HG03354 (cell line): Measurements from ENCODE around the gene MAPK1.
"Not testable (repeated sequence)": the region's sequence is repeated elsewhere in the genome, so short reads cannot be mapped to it uniquely, and the experiment has no call there.

Source experiments
- ATAC-seq: cut with Tn5 transposase; IDR thresholded peaks from one replicate; pipeline ENCODE4 v1.9.1; 2021; ENCODE audit warnings: mild to moderate bottlenecking; ENCODE audit not compliant: unreplicated experiment, poor library complexity, severe bottlenecking

MAPK1 gene

DNA sequence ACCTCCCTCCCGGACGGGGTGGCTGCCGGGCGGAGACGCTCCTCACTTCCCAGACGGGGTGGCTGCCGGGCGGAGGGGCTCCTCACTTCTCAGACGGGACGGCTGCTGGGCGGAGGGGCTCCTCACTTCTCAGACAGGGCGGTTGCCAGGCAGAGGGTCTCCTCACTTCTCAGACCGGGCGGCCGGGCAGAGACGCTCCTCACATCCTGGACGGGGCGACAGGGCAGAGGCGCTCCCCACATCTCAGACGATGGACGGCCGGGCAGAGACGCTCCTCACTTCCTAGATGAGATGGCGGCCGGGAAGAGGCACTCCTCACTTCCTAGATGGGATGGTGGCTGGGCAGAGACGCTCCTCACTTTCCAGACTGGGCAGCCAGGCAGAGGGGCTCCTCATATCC is 16.5 kb upstream of the MAPK1 start:
- ATAC-seq, result not testable (repeated sequence)

DNA sequence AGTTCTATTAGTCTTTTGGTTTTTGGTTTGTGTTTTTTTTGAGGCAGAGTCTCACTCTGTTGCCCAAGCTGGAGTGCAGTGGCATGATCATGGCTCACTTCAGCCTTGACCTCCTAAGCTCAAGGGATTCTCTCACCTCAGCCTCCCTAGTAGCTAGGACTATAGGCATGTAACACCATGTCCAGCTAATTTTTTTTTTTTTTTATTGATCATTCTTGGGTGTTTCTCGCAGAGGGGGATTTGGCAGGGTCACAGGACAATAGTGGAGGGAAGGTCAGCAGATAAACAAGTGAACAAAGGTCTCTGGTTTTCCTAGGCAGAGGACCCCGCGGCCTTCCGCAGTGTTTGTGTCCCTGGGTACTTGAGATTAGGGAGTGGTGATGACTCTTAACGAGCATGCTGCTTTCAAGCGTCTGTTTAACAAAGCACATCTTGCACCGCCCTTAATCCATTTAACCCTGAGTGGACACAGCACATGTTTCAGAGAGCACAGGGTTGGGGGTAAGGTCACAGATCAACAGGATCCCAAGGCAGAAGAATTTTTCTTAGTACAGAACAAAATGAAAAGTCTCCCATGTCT is 15.4 kb upstream of the MAPK1 start:
- ATAC-seq, result not testable (repeated sequence)

DNA sequence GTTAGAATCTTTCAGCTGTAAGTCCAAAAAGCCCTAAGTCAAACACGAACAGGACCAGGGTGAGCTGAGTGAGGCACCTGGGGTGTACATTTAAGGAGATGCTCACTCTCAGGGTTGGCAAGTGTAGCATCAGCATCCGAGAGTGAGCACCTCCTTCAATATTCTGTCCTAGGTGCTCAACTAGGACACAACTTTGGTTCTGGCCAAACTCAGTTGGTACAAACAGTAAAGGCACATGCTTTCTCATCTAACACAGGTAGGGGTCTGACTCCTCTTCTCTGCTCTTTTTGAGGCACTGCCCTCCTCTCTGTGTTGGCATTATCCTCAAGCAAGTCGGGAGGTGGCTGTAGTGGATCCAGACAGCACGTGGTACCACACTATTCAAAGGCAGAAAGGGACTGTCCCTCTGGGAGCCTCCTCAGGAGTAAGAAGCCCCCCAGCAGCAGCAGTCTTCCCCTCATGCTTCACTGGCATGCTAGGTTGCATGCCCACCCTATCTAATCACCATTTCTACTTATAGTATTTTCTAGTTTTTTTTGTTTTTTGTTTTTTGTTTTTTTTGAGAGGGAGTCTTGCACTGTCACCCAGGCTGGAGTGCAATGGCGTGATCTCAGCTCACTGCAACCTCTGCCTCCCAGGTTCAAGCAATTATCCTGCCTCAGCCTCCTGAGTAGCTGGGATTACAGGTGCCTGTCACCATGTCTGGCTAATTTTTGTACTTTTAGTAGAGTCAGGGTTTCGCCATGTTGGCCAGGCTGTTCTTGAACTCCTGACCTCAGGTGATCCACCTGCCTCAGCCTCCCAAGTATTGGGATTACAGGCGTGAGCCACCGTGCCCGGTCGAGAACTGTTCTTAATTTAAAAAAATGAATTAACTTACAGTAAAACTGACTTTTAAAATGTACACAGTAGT is 14.7 kb upstream of the MAPK1 start:
- ATAC-seq, result no peak

DNA sequence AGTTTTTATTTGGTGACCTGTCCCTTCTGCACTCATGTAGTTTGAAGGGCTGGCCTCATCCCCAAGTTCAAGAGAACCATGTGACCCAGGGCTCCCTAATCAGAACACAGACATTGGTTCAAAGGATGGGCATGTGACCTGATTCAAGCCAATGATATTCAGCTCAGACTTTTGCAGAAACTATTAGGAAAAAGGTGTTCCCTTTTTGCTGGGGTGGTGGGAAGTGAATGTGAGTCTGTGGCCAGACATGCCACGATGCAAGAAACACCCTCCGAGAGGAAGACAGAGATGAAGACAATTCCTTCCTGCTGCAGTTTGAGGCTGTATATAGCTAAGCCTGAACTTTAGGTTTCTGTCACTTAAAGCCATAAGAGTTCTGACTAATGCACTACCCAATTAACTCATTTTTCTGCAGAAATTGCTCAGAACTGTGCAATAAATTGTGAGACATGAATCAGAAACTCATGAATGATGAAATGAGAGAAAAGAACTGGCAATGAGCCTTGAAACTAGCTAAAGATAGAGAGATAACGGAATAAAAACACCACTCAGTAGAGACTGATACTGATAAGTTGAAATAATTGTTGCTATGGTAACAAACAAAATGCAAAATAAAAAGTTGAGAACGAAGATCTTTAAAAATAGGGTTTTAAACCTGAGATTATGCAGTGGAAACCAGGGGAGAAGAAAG is 9.2 kb upstream of the MAPK1 start:
- no peak for ATAC-seq

DNA sequence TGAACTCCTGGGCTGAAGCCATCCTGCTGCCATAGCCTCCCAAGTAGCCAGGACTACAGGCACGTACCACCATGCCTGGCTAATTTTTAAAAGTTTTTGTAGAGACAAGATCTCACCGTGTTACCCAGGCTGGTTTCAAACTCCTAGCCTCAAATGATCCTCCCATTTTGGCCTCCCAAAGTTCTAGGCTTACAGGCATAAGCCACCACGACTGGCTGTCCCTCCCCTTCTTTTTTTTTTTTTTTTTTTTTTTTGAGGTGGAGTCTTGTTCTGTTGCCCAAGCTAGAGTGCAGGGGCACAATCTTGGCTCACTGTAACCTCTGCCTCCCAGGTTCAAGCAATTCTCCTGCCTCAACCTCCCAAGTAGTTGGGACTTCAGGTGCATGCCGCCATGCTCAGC is 7.5 kb upstream of the MAPK1 start:
- ATAC-seq, result not testable (repeated sequence)

DNA sequence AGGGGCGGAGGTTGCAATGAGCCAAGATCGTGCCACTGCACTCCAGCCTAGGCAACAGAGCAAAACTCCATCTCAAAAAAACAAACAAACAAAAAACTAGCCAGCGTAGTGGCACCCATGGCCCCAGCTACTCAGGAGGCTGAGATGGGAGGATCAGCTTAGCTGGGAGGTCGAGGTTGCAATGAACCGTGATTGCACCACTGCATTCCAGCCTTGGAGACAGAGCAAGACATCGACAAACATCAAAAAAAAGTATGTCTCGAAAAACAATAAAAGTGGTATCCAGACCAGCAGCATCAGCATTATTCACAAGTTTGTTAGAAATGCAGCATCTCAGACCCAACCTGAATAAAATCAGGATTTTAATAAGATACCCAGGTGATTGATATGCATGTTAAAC is 6.2 kb upstream of the MAPK1 start:
- ATAC-seq, result no peak

DNA sequence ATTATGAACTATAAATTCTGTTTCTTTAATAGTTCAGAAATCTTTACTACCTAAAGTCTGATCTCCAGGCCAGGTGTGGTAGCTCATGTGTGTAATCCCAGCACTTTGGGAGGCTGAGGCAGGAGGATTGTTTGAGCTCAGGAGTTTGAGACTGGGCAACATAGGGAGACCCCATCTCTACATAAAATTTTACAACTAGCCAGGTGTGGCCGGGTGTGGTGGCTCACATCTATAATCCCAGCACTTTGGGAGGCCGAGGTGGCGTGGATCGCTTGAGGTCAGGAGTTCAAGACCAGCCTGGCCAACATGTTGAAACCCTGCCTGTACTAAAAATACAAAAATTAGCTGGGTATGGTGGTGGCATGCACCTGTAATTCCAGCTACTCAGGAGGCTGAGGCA is 5.3 kb upstream of the MAPK1 start:
- not testable (repeated sequence) for ATAC-seq

DNA sequence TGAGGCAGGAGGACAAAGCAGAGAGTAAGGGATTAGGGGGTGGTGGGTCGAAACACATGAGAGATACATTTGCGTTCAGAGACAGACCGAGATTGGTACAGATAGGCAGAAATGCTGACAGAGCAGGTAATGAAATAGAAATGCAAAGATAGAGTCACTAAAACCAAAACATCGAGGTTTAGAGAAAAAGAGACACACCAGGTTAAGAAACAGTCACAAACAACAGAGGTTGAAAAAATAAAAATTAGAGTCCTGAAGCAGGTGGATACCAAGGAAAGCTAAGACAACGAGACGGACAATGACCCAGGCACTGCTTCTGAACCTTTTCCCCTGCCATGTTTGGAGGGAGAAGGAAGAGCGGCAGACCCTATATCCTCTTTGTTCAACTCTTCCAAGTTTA is 1.2 kb upstream of the MAPK1 start:
- ATAC-seq, result no peak

DNA sequence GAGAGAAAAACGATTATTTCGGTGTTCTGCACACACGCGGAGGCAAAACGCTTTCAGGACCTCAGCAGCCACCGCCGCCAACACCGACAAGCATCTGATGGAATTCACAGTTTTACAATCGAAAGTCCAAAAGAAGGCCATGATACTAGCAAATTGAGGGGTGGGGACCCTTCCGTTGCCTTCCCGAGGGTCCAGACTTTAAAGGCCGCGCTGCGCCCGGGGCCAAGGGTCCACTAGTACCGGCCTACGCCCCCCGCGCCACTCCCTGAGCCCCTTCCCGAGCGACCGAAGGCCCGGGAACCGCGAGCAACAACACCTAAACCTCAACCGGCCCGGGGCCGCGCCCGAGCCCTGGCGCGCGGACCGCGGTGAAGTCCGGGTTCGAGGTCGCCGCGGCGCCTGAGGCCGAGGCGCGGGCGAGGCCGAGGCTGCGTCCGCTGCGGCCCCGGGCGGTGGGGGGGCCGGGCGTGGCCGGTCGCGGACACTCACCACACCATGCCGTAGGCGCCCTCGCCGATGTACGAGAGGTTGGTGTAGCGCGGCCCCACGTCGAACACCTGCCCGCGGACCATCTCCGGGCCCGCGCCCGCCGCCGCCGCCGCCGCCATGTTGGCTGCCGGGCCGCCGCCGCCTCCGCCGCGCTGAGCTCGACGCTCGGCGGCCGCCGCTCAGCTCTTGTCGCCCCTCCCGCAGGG is 465 bp downstream of the MAPK1 start:
- ATAC-seq, result peak; percentile 40

DNA sequence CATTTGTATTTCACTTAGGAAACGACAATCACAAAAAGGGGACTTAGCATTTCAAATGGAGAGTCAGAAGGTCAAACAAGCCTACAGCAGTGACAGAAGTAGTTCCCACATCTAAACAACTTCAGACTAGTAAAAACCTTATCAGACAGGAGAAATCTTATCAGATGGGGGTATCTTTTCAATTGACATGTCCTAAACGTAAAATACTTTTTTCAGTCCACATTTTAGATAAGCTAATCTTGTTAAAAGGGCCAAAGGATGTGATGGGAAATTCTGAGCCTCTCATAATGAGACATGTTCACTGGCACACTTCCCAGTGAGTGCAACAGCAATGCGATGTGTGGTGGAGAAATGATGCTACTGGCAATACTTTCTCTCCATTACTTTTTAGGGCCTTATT is 2.4 kb downstream of the MAPK1 start:
- no peak for ATAC-seq

DNA sequence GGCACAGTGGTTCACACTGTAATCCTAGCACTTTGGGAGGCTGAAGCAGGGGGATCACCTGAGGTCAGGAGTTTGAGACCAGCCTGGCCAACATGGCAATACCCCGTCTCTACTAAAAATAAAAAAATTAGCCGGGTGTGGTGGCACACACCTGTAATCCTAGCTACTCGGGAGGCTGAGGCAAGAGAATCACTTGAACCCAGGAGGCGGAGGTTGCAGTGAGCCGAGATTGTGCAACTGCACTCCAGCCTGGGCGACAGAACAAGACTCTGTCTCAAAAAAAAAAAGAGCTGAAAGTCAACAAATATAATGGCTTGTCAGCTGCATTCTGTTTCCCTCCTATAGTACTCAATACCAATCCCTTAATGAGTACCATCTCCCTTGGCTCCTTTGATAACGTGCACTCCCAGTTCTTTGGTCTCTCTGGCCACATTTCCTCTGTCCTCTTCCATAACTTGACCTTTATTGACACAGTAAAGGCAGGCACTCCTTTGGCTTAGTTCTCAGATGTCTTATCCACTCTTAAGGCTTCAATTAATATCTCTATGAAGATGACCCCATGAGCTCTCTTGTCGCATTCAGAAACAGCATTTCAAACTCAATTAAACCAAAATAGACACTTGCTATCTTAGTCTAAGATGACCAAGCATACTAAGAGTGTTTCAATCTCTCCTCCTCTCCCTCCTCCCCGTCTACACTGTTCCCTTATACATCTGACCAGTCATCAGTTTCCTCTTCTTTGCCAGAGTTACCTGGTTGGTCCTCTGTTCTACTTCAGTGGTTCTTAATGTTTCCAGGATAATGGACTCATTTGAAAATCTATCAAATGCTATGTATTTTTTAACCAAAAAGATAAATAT is 4.8 kb downstream of the MAPK1 start:
- no peak for ATAC-seq

DNA sequence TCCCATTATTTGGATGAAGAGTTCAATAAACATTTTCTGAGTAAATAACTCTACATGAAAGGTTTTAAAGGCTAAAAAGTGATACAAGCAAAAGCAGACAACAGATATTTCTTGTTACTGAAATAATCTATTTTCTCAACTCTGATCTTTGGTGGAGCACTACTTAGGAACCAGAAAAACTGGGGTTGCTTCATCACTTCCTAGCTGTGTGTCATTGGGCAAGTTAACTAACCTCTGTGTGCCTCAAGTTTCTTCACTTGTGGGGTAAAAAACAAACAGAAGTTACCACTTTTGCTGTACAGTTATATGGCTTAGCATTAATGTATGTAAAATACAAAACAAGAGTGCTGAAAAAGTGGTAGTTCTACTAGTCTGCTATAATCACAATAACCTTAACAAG is 5.6 kb downstream of the MAPK1 start:
- no peak for ATAC-seq

DNA sequence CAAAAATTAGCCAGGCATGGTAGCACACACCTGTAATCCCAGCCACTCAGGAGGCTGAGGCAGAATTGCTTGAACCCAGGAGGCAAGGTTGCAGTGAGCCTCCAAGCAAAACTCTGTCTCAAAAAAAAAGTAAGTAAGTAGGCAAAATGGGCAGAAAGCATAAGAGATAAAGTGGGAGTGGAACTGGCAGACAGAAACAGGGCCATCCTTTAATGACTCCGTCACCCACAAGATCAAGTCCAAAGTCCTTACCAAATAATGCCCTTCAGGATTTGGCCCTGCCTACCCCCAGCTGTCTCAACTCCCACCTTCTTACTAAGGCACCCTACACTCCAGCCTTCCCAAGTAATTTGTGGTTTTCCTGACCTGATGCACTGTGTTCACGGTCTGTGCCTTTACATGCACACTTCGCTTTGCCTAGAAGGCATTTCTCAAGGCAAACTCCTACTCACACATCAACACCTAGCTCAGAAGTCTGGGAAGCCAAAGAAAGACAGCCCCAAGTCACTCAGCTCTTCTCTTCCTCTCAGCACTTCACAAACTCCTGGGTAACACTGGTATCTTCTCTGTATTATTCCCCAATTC is 6.1 kb downstream of the MAPK1 start:
- ATAC-seq, result no peak

DNA sequence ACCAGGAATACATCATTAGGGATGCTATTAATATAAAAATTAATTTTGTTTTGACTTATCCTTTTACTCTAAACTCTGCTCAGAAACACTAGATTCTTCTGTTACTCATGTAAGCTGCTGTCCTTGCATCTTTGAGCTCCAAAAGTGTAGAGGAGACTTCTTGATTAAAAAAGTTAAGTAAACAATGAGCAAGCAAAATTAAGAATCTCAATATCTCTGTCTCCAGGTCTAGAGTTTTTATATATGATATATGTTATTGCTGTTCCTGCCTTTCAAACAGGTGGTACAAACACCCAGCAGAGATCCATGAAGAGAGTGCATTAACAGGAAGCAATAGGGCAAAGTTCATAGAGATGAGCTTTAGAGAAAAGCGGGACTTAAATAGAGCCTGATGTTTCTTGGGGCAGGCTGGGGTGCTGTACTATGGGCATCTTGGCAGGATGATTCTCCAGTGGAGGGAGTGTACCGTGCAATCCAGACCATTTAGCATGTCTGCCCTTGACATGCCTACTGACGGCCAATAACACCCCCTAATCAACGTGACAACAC is 6.9 kb downstream of the MAPK1 start:
- no peak for ATAC-seq

DNA sequence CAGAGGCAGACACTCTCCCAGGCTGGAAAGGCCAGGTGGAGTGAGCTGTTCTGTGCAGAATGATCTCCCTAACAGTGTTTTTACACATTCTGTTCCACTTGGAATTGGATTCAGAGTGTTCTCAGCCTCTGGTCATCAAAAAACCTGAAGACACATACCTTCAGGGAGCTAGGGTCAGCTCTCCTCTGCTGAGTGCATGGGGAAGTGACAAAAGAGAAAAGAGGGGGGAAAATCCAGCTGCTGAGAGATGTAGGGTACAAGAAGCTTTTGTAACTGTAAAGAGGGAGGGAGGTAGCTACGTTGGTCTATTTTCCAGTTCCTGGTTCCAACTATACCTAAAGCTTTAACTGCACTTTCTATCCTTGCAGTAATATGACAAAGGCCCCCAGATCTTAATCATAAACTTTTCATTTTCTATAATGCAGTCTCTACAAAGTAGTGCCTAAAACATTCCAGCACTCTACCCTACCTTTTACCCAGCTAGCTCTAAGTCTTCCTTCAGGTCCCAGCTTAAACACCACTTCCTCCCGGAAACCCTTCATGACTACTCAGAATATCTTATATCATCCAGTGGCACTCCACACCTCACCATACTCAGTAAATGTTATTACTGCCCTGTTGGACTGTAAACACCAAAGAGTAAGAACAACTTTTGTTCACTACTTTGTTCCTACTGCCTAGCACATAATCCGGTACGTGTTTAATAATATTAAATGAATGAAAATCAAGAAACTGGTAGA is 9.2 kb downstream of the MAPK1 start:
- ATAC-seq, result no peak

DNA sequence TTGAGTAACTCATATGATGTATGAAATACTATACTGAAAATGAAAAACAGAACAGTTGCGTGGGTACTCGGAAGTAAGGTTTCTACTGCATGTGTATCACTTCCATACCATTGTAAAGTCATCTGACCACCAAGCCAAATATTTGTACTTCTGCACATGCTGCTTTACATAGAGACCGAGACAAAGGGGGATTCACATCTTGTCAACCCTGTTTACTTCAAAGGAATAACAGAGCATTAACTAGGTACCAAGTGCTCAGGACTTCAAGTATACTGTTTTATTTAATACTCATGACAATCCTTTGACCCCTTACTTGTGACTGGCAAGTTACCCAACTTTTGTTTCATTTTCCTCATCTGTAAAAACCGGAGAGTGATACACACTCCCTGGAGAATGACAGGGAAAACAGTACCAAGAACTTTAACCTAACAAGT is 9.9 kb downstream of the MAPK1 start:
- ATAC-seq, result peak; percentile 77

DNA sequence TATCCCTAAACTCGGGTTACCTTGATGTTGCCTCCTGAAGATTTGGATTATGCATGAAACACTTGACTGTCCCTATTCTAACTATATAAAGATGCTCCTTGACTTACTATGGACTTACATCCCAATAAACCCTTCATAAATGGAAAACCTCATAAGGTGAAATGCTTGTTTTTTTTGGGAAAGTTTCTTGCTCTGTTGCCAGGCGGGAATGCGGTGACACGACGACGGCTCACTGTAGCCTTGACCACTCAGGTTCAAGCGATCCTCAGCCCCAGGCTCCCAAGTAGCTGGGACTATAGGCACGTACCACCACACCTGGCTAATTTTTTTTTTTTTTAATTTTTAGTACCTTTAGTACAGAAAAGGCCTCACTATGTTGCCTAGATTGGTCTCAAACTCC is 10.6 kb downstream of the MAPK1 start:
- ATAC-seq, result no peak

DNA sequence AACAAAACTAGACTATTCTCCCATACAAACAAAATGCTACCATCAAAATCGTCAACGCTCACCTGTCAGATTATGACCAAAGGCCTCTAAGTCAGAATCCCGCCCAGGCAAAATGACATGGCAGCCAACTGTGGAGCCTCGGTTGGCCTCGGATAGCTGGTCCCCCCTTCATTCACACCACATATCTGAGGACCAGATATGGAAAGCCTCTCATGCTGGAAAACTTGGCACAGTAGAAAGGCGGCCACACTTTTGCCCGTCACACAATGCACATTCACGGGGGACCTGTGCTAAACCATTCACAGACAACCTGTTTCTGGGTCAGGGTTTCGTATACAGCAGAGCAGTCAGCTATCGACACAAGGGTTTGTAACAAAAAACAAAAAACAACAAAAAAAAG is 11.2 kb downstream of the MAPK1 start:
- no peak for ATAC-seq
